GM18870 (cell line): ENCODE data around the gene RAC2.
"Not testable (repeated sequence)": the region's sequence is repeated elsewhere in the genome, so short reads cannot be mapped to it uniquely, and the experiment has no call there.

ENCODE experiments used
- ATAC-seq: cut with Tn5 transposase; IDR thresholded peaks from one replicate; pipeline ENCODE4 v1.9.1; 2021; ENCODE audit warnings: moderate library complexity; ENCODE audit not compliant: unreplicated experiment

RAC2 gene

GRCh38 chr22:37235897-37236607, 8.0 kb downstream of the RAC2 start:
- no peak for ATAC-seq

GRCh38 chr22:37234736-37235711, 9.0 kb downstream of the RAC2 start:
- ATAC-seq: no peak

GRCh38 chr22:37233751-37234631, 10.1 kb downstream of the RAC2 start:
- no peak for ATAC-seq

- not testable (repeated sequence) for ATAC-seq
Observed at GRCh38 chr22:37233371-37233750, 10.7 kb downstream of the RAC2 start.

GRCh38 chr22:37232140-37232998, 11.7 kb downstream of the RAC2 start:
- no peak for ATAC-seq

GRCh38 chr22:37231406-37232139, 12.5 kb downstream of the RAC2 start:
- ATAC-seq: no peak

GRCh38 chr22:37230673-37231405, 13.2 kb downstream of the RAC2 start:
- ATAC-seq: no peak

- no peak for ATAC-seq
Observed at GRCh38 chr22:37229805-37230672, 14.0 kb downstream of the RAC2 start.

GRCh38 chr22:37229012-37229804, 14.9 kb downstream of the RAC2 start:
- ATAC-seq: no peak

- no peak for ATAC-seq
Observed at GRCh38 chr22:37228106-37229011, 15.7 kb downstream of the RAC2 start.

GRCh38 chr22:37226514-37226913, 17.6 kb downstream of the RAC2 start:
- no peak for ATAC-seq

GRCh38 chr22:37226087-37226486, 18.0 kb downstream of the RAC2 start:
- ATAC-seq: no peak

- no peak for ATAC-seq
Observed at GRCh38 chr22:37225481-37225880, 18.6 kb downstream of the RAC2 start.

GRCh38 chr22:37224757-37225420, 19.2 kb downstream of the RAC2 start:
- ATAC-seq: no peak

GRCh38 chr22:37223965-37224551, 20.0 kb downstream of the RAC2 start:
- ATAC-seq: no peak
